GM12875 (cell line): ENCODE measurements around the gene ZMYND10.

Experiments used
- H3K4me3 ChIP-seq: one replicate; pipeline ENCODE4 v1.5.1; 2011; ENCODE audit warnings: low read depth, low read length, control low read depth
- CTCF ChIP-seq: IDR thresholded peaks from 2 replicates; pipeline ENCODE4 v1.5.1; 2011; ENCODE audit warnings: low read depth, mild to moderate bottlenecking, control low read depth, inconsistent platforms, low read length, moderate library complexity, borderline replicate concordance; ENCODE audit not compliant: insufficient read depth

The ZMYND10 gene

GRCh38 chr3:50292159-50293078 is 53.1 kb downstream of the ZMYND10 start, which contains the start of gene IFRD2:
IFRD2 (minus strand) TSS chr3:50292429; CDS start chr3:50292274, 155 bp downstream.
- H3K4me3 ChIP-seq, result peak within 1 kb of the TSS; percentile 98

More at GRCh38 chr3:50292159-50293078, 53.1 kb downstream of the ZMYND10 start, which contains the start of gene IFRD2:
- no peak for TF ChIP-seq CTCF
